GM19438 (cell line): Measurements from ENCODE around the gene RETREG1.
"Not testable (repeated sequence)": the region's sequence is repeated elsewhere in the genome, so short reads cannot be mapped to it uniquely, and the experiment has no call there.

ENCODE experiments used
- ATAC-seq: cut with Tn5 transposase; IDR thresholded peaks from one replicate; pipeline ENCODE4 v1.9.1; 2021; ENCODE audit warnings: low read depth; ENCODE audit not compliant: unreplicated experiment

The RETREG1 gene

DNA sequence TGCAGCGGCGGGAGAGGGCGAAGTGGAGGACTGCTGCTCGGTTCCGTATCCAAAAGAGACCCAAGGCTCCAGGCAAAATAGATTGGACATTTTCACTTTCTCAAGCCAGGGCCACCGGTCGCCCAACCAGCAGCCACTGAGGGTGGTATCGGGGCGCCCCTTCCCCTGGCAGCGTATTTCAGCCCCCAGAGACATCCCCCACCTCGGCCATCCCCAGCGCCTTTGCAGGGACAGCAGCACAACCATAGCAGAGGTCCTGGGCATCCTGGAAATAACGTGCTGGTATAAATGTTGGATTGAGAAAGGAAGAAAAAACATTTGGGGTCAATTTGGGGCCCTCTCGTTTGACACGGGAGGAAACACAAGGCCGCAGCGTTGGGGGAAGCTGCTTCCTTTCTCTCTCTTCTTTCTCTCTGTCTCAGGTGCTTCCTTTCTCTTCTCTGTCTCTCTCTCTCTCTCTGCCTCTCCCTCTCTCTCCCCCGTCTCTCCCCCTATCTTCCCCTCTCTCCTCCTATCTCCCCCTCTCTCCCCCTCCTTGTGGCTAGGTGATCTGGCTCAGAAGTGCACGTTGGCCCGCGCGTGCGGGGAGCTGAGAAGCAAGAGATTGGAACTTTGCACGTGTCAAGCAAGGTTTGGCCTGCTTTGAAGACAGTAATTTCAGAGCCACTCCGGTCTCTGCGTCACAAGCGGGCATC, 624 bp upstream of the RETREG1 start:
- ATAC-seq, result no peak

DNA sequence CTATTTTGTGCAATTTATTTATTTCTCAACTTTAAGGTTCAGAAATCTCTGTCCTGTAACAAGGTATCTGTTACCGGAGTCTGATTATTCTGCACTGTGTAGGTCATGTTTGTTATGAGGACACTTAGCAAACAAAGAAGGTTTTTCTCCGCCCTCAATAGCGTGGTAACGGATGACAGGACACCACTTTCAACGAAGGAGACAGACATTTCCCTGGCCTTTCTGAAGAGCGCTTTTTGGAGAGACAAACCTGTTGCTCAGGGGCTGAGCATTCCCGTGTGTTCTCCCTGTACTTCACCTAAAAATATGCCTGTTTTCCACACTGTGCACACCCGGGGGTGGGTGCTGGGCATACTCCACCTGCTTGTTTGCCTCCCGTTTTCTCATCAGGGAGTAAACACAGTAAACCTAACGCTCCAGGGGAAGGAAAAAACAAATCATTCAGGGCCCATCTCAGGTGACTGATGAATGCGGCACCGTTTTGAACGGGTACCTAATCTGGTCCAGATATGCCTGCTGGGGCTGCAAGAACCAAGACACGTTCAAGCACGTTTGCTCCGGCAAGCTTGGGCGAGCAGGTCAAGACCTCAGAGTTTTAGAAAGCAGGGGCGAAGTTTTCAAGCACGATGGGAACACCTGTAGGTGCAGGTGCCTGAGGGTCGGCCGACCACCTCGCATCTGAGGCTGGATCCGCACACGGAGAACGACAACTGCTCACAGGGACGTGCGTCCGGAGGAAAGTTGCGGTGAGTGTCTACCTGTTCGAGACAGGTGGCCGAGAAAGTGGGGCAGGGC, 859 bp downstream of the RETREG1 start:
- no peak for ATAC-seq

DNA sequence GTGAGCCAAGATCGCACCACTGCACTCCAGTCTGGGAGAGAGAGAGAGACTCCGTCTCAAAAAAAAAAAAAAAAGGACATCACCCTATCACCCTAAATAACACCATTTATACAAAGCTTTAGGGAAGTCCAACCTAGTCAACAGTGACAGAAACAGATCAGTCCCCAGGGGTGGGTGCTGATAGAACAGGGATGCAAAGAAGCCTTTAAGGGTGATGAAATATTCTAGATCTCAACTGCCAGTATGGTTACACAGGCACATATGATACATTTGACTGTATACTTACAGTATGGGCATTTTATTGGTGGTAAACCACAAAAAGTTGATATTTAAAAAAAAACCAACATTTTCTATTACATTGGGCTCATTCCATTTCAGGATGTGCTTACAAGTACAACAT, 4.8 kb downstream of the RETREG1 start:
- ATAC-seq, result no peak

DNA sequence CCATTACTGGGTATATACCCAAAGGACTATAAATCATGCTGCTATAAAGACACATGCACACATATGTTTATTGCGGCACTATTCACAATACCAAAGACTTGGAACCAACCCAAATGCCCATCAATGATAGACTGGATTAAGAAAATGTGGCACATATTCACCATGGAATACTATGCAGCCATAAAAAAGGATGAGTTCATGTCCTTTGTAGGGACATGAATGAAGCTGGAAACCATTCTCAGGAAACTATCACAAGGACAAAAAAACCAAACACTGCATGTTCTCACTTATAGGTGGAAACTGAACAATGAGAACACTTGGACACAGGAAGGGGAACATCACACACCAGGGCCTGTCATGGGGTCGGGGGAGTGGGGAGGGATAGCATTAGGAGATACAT, 5.9 kb downstream of the RETREG1 start:
- ATAC-seq, result not testable (repeated sequence)

DNA sequence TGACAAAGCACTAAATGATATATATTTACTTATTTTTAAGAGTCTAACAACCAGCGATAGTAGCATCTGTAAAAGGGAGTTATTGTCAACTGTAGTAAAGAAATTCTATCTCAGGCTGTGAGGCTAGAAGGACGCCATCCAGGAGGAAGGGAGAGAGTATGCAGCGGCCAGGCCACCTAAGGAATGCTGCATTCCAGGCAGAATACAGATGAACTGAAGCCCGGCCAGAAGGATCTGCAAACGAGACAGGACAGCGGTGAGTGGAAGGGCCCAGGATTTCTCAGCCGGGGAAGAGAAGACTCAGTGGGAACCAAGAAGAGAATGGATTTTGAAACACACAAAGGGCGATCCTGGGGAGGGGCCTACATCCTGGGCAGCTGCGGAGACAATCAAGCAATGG, 7.4 kb downstream of the RETREG1 start:
- no peak for ATAC-seq

DNA sequence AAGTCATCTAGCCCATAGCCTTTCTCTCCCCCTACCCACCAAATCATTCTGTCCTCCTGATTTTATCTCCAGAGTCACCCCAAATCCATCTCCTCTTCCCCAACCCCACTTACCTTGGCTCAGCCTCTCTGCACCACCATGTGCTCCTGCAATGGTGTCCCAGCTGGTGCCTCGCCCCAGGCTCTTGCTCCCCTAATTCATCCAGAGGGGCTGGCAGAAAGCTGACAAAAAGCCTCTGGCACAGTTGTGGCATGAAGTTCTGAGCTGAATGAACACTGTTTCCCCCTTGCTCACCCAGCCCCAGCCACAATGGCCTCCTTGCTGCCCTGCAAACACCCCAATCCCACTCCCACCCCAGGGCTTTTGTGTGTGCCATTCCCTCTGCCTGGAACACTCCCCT, 10.2 kb downstream of the RETREG1 start:
- no peak for ATAC-seq

DNA sequence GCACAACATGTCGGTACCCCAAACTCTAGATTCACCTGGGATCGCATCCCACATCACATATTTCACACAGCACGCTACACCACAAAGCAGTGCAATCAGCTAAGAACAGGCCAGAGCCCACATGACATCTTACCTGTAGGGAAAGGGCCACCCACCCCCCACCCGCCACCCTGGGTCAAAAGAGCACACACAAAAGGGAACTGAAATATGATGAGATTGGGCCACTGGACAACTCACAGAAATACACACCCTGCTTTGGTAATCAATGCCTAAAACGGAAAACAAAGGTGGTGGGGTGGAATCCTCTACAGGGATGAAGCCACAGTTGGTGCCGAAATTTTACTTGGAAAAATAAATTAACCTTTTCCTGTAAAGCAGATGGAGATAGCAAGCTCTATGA, 13.1 kb downstream of the RETREG1 start:
- no peak for ATAC-seq

DNA sequence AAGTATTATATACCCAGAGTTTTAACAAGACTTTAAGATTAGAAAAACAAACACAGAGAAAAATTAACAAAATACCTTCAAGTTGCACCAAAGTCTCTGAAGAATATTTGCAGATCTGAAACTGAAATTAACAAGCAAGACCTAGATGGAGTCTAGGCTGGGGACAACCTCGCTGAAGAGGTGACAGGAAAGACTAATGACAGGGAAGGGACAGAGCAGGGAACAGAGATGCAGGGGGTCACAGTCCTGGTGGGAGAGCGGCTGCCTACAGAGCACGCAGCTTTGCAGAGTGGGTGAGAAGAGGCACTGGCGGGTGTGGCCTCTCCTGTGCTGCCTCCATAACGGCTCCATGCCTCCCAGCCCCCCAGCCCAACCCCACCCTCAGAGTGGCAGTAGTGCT, 13.5 kb downstream of the RETREG1 start:
- ATAC-seq, result no peak

DNA sequence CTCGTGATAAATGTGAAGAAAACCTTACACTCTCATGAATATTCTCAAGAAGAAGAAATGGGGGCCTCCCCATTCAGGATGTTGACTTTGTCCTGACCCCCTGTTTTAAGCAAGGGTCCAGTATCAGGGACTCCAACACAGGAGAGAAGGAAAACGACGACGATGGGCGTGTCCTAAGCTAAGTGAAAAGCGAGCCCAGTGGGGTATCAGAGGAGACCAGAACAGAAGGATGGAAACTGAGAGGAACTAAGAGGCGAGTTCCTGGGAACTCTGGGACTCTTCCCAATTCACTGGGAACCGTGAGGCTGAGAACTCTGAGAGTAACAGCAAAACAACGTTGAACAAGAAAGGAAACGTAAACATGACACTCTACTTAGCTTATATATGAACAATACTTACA, 14.6 kb downstream of the RETREG1 start:
- no peak for ATAC-seq

DNA sequence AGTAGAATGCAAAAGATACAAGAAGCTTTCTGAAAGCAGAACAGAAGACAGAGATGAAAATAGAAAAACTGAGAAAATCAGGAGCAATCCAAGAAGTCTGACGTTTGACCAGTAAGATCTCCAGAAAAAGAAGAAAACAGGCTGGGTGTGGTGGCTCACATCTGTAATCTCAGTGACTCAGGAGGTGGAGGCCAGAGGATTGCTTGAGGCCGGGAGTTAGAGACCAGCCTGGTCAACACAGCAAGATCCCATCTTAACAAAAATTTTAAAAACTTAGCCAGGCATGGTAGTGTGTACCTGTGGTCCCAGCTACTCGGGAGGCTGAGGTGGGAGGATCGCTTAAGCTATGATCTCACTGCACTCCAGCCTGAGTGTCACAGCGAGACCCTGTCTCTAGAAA, 15.9 kb downstream of the RETREG1 start:
- no peak for ATAC-seq

DNA sequence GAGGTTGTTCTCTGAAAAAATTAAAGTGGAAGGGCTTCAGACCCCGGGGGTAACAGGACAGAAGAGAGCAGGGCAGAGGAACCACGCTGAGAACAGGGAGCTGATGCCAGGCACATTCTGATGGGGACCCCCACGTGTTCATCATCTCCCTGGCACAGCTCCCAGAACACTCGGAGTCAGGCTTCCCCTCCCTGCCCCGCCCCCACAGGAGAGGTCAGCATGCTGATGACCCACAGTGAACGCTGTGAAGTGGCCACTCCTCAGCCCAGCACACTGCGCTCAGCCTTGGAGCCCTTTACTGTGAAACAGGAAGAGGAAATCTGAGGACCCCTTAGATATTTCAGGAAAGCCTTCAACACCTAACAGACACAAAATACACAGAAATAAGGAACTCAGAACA, 16.4 kb downstream of the RETREG1 start:
- ATAC-seq, result no peak

DNA sequence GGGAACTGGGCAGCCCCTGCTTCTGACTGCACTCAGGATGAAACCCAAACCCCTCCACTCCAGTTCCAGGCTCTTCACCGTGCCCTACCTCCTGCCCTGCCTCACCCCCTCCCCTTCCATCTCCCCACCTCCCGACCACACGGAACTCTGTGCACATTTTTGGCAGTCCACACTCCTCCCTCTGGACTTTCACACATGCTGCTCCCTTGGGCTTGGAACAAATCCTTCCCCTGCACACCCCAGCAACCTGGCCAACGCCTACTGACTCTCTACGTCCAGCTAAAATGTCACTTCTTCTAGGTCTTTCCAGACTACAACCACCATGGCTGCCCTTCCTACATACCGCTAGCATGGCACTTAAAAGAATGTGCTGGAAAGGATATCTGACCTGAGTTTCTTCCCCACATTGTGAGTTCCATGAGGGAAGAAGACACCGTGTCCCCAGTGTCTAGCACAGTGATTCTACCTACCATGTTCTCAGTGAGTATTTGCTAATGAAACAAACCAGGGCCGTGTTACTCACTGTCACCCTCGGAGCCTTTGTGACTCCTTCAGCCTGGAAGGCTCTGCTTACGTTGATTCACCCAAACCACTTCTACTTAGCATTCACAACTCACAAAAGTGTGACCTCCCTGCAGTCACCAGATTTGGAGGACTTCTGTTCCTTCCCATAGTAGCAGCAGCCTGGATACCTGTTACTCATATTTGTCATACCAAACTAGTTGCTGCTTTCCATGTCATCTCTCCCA, 18.7 kb downstream of the RETREG1 start:
- ATAC-seq, result no peak

DNA sequence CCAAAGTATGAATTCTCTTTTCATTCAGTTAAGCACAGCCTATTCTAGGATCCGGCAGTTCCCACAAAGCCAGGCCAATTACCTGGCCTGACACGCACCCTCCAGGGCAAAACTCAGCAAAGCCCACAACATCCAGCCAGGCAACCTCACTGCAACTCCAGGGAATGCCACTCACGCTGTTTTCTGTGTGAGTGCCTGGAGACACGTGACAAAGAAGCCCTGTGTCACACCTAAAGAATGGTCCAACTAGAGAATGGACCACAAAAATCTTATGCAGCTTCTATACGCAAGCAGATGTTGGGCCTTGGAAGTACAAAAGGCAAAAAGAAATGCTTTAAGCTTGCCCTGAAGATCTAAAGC, 20.2 kb downstream of the RETREG1 start:
- ATAC-seq, result no peak

DNA sequence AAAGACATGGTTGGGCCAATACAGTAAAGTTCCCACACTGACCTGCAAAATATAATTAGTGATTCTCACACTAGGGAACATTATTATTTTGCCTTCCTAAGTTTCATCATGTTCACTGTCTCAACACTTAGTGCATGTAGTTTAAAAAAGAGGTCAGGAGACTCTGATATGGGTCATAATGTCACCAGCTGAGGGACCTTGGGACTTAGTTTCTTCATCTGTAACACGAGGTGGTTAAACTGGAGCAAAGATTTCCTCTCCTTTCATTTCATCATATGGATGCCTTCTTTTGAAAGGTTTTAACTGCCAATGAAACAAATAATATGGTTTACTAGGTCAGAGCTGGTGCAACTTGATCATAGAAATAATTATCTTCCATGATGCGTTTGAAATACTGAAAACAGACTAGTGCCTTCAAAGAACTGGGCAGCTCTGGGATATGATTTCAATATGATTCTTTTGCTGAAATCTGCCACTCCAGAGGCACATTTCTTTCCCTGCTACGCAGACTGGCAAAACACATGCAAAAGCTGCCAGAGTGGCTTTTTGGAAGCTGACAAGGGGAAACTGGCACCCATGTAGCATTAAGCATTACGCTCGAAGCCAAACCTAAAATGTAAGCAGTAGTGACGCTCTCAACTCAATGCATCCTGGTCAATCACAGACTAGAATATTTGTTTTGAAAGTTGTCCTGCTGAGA, 20.8 kb downstream of the RETREG1 start:
- no peak for ATAC-seq

DNA sequence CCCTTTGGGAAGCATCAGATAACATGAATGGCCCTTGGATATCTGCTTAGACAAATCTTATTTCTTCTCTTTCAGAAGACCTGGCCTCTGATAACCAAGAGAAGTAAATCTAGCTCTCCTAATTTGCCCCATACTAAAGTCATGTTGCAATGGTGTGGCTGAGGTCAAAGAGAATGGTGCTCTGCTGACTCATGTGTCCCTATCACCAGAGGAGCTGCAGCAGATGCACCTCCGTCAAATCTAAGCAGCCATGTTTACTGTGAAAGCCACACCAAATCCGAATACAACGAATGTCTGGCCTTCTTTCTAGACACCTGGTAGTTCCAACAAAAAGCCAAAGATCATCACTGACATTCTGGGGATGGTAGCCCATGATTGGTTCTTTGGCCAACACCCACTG, 23.2 kb downstream of the RETREG1 start:
- no peak for ATAC-seq

DNA sequence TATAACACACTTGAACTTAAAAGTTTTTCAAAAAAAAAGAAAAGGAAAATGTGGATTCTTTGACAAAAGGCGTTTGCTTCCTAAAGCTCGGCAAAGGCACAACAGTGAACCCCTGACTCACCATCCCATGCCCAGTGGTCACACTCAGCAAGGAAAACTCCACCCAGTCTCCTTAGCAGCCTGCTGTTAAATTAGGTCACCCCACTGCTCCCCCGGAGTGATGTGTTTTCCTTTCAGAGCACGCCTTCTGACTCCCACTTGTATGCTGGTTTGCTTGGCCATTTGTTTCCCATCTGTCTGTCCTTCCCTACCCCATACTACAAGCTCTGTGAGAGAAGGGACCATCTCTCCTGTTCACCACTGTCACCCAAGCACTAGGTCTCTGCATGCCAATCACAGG, 23.8 kb downstream of the RETREG1 start:
- ATAC-seq, result no peak

DNA sequence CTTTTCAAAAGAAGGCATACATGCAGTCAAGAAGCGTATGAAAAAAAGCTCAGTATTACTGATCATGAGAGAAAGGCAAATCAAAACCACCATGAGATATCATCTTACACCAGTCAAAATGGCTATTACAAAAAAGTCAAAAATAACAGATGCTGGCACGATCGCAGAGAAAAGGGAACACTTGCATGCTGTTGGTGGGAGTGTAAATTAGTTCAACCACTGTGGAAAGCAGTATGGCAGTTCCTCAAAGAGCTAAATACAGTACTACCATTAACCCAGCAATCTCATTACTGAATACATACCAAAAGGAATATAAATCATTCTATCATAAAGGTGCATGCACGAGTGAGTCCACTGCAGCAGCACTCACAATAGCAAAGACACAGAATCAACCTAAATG, 24.5 kb downstream of the RETREG1 start:
- no peak for ATAC-seq

DNA sequence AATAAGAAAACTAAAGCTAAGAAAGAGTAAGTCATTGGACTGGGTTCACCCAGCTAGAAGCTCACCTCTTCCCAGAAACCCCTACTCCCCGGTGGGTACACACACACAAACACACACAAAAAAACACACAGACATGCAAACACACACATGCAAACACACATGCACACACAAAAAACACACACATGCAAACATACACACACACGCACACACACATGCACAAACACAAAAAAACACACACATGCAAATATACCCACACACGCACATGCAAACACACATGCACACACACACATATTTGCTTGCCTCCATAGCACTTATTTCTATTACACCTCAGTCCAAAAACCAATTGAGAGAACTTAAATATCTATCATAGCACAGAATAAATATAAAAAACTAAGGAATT, 26.1 kb downstream of the RETREG1 start:
- no peak for ATAC-seq

DNA sequence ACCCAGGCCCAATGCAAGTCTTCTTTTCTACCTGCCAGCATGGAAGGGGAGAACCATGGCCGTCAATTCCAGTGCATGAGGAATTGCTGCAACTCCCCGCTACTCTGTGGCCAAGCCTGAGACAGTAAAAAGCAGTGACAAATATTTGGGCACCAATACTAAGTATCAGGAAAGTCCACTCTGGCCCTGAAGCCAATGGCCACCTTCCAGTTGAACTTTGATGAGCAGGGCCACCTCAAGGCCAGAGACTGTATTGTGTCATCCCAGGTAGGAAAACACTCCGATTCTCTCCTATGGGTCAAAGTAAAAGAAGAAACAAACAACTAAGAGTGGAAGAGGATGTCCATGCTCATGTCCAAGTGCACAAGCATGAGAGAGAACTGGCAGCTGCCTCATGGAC, 27.1 kb downstream of the RETREG1 start:
- no peak for ATAC-seq

DNA sequence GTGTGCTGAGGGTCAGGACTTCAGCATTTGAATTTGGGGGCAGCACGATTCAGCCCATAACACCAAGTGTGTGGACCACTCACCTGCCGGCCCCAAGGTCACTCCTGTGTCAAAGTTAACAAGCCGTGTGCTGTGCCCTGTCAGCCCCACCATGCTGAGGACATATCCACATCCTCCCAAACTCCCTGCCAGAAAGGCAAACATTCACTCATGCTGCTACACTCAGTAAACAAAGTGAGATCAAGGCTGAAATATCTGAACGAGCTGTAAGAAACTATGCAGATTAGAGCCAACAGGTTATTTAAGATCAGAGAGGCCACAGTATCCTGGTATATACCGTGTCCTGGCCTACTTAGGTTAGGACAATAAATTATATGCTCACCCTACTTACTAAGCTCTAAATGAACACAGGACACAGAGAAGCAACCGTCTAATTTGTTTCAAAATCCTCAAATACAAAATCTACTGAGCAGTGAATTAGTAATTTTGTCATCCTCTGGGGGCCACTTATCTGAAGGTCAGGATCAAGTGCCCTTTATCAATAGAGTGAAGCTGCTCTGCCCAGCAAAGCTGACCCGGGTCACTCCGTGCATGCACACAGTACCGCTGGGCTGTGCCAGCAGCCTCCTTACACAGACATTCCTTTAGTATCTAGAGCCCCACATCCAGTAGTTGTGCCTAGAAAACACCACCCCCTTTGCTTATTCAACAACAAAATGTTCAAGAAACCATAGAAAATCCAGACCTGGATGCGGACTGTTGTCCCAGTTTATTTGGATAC, 28.2 kb downstream of the RETREG1 start:
- no peak for ATAC-seq
